Measurements from ENCODE around the gene ADD1. TPM values are rescaled to one million over a fixed set of nuclear protein-coding genes. Genes with fewer than 3 reads are reported as not detected.

ADD1 gene
- total RNA-seq, 1 donor from 2014 or later = 131 TPM

DNA sequence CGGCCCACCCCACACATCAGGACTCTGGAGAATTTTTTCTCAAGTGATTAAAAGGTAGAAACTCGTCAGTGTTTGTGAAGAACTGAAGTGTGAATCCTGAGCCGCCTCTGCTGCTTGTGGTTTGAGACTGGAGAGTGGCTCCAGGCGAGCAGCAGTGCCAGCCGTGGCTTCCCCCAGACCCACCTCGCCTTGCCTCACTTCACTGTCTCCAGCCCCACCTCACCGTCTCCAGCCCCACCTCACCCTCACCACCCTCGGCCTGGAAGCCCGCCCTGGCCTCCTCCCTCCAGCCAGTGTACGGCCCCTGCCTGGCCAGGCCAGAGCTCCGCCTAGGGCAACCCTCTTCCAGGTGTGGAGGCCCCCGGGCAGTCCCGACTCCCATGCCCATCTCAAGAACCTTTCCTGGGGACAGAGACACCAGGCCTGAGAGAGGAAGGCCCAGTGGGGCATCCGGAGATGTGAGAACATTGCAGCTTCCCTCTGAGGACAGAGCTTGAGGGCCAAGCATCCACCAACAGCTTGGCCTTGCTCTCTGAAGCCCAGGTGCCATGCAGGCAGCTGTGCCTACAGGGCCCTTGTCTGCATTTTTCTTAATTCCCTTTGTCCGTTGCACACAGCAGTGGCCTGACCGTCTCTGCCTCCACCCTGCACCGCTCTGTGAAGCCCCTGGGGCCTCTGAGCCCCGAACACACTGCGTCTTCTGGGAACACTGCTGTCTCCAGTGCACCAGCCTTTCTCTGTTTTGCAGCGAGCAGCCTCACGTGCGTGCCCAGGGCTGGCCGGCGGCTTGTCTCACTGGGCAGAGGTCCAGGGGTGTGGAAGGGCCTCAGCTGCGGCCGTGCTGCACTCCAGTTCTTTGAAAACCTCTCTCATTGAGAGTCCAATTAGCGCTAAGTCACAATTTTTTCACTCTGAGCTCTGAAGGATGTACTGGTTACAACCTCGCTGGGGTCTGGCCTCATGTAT lies 37.0 kb upstream of the ADD1 start:
- no peaks in the 10 kb centered on the region for H3K9me3 ChIP-seq (ENCODE audit: low read depth)
- H3K4me1 ChIP-seq = peaks cover 19% of the 10 kb centered on the region
- no peaks in the 10 kb centered on the region for H3K79me2 ChIP-seq (ENCODE audit: low read depth)
- no peaks in the 10 kb centered on the region for H3K27me3 ChIP-seq
- no peaks in the 10 kb centered on the region for H4K20me1 ChIP-seq (ENCODE audit: low read depth)
- H3K36me3 ChIP-seq = no peaks in the 10 kb centered on the region
- TF ChIP-seq EZH2phosphoT487 (IDR thresholded peaks at IDR 0.05) = no peak
- TF ChIP-seq, protein P1, sequence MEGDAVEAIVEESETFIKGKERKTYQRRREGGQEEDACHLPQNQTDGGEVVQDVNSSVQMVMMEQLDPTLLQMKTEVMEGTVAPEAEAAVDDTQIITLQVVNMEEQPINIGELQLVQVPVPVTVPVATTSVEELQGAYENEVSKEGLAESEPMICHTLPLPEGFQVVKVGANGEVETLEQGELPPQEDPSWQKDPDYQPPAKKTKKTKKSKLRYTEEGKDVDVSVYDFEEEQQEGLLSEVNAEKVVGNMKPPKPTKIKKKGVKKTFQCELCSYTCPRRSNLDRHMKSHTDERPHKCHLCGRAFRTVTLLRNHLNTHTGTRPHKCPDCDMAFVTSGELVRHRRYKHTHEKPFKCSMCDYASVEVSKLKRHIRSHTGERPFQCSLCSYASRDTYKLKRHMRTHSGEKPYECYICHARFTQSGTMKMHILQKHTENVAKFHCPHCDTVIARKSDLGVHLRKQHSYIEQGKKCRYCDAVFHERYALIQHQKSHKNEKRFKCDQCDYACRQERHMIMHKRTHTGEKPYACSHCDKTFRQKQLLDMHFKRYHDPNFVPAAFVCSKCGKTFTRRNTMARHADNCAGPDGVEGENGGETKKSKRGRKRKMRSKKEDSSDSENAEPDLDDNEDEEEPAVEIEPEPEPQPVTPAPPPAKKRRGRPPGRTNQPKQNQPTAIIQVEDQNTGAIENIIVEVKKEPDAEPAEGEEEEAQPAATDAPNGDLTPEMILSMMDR (IDR thresholded peaks at IDR 0.05) = no peak
- no peak for TF ChIP-seq EZH2 (IDR thresholded peaks at IDR 0.05)
- Mint-ChIP-seq H3K27ac (peak overlapping the region; percentile 84), H3K36me3 (no peaks in the 10 kb centered on the region), H3K9me3 (no peaks in the 10 kb centered on the region), H3K27me3 (ENCODE audit: insufficient read depth, low read depth) (peaks cover 9% of the 10 kb centered on the region), H3K4me3 (peak overlapping the region; percentile 14), H3K4me1 (peaks cover 33% of the 10 kb centered on the region)
- H3K4me3 ChIP-seq = no peak overlapping the region
- no peak overlapping the region for H3K27ac ChIP-seq
- no peak overlapping the region for H3K4me2 ChIP-seq
- no peak overlapping the region for H3K9ac ChIP-seq
- no peak overlapping the region for H2AFZ ChIP-seq (replicated peaks)
- no peak for DNase-seq (ENCODE audit: low spot score)
- peaks cover 2% of the 10 kb centered on the region for H3F3A ChIP-seq (ENCODE audit: low read depth)

DNA sequence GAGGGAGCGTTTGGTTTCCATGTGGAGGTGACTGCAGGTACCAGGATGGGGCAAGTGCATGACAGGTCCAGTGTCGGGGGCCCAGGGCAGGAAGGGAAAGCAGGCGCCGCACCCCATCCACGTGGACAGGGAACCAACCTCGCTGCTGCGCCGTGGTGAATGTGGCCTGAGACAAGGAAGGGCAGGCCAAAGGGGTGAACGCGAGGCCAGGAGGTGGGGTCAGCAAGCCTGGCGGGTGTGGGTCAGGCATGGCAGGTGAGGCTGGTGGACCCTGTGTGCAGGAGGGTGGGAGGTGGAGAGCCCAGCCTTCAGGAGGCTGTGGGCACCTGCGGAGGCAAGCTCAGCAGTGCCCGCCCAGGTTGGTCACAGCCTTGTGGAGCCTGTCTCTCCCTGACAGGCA lies 36.1 kb upstream of the ADD1 start:
- no peaks in the 10 kb centered on the region for H3K36me3 ChIP-seq
- H3K9ac ChIP-seq = no peak overlapping the region
- no peak overlapping the region for H3K27ac ChIP-seq
- H3K27me3 Mint-ChIP-seq (ENCODE audit: insufficient read depth, low read depth) = peaks cover 12% of the 10 kb centered on the region
- TF ChIP-seq, protein P1 (IDR thresholded peaks at IDR 0.05) = no peak
- TF ChIP-seq EZH2 (IDR thresholded peaks at IDR 0.05) = no peak
- TF ChIP-seq EZH2phosphoT487 (IDR thresholded peaks at IDR 0.05) = no peak
- no peaks in the 10 kb centered on the region for H3K9me3 ChIP-seq (ENCODE audit: low read depth)
- peak overlapping the region; percentile 84 for H3K27ac Mint-ChIP-seq
- H3F3A ChIP-seq (ENCODE audit: low read depth) = no peaks in the 10 kb centered on the region
- no peak overlapping the region for H2AFZ ChIP-seq (replicated peaks)
- H3K4me1 ChIP-seq = peaks cover 28% of the 10 kb centered on the region
- H3K79me2 ChIP-seq (ENCODE audit: low read depth) = no peaks in the 10 kb centered on the region
- no peaks in the 10 kb centered on the region for H3K27me3 ChIP-seq
- no peaks in the 10 kb centered on the region for H3K9me3 Mint-ChIP-seq
- no peak overlapping the region for H3K4me3 ChIP-seq
- DNase-seq (ENCODE audit: low spot score) = no peak
- peaks cover 38% of the 10 kb centered on the region for H3K4me1 Mint-ChIP-seq
- no peaks in the 10 kb centered on the region for H3K36me3 Mint-ChIP-seq
- H4K20me1 ChIP-seq (ENCODE audit: low read depth) = no peaks in the 10 kb centered on the region
- no peak overlapping the region for H3K4me3 Mint-ChIP-seq
- no peak overlapping the region for H3K4me2 ChIP-seq

DNA sequence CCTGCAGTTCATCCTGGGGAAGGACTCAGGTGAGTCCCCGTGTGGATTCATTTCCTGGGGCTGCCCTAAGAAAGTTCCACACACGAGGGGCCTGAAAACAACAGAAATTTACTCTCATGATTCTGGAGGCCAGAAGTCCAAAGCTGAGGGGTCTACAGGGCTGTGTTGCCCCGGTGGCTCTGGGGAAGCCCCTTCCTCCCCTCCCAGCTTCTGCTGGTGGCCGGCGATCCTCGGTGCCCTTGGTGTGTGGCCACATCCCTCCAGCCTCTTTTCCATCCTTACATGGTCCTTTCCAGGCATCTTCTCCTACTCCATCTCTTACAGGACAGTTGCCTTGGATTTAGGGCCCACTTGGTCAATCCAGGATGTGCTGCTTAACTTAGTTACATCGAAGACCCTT lies 35.6 kb upstream of the ADD1 start:
- Mint-ChIP-seq H3K27me3 (ENCODE audit: insufficient read depth, low read depth) (peaks cover 15% of the 10 kb centered on the region), H3K4me1 (peaks cover 42% of the 10 kb centered on the region), H3K27ac (no peak overlapping the region), H3K9me3 (no peaks in the 10 kb centered on the region), H3K4me3 (no peak overlapping the region), H3K36me3 (no peaks in the 10 kb centered on the region)
- Histone ChIP-seq H3K79me2 (ENCODE audit: low read depth) (no peaks in the 10 kb centered on the region), H3K27me3 (no peaks in the 10 kb centered on the region), H3F3A (ENCODE audit: low read depth) (no peaks in the 10 kb centered on the region), H3K4me1 (peaks cover 28% of the 10 kb centered on the region), H3K27ac (no peak overlapping the region), H3K9me3 (ENCODE audit: low read depth) (no peaks in the 10 kb centered on the region), H2AFZ (replicated peaks) (no peak overlapping the region), H4K20me1 (ENCODE audit: low read depth) (no peaks in the 10 kb centered on the region), H3K4me2 (no peak overlapping the region), H3K9ac (no peak overlapping the region), H3K36me3 (no peaks in the 10 kb centered on the region), H3K4me3 (no peak overlapping the region)
- TF ChIP-seq EZH2 (IDR thresholded peaks at IDR 0.05) (no peak), EZH2phosphoT487 (IDR thresholded peaks at IDR 0.05) (no peak)
- TF ChIP-seq, protein P1 (IDR thresholded peaks at IDR 0.05) = no peak
- DNase-seq (ENCODE audit: low spot score) = no peak

Measured in neural progenitor cell (in vitro differentiated cells).